Upper lobe of right lung (tissue), 1 donor: ENCODE data around the gene TBCCD1. TPM values are rescaled to one million over a fixed set of nuclear protein-coding genes. Genes with fewer than 3 reads are reported as not detected.

ENCODE experiments used
- ATAC-seq: fragments of 200-7000 bp; cut with Tn5 transposase; one replicate; pipeline ENCODE4 v1.9.1; 2020; ENCODE audit warnings: mild to moderate bottlenecking, moderate library complexity
- DNase-seq: peaks from one replicate; pipeline ENCODE4 v3.0.0-alpha.2; 2020
- H3K27ac ChIP-seq: fragments of 200-600 bp; one replicate; pipeline ENCODE4 v1.8.0; 2022
- H3K27me3 ChIP-seq: fragments of 200-600 bp; one replicate; pipeline ENCODE4 v1.8.0; 2022; ENCODE audit warnings: mild to moderate bottlenecking
- H3K36me3 ChIP-seq: fragments of 200-600 bp; one replicate; pipeline ENCODE4 v1.8.0; 2022
- H3K4me1 ChIP-seq: fragments of 200-600 bp; one replicate; pipeline ENCODE4 v1.8.0; 2022
- H3K4me3 ChIP-seq: fragments of 200-600 bp; one replicate; pipeline ENCODE4 v1.8.0; 2022; ENCODE audit warnings: mild to moderate bottlenecking
- H3K9me3 ChIP-seq: fragments of 200-600 bp; one replicate; pipeline ENCODE4 v1.8.0; 2022
- intact Hi-C: fragments of 100-400 bp; cut with DNase I; formaldehyde crosslinking; loops from one replicate; pipeline ENCODE4 v1.11.0; 2022
- total RNA-seq: library from RNA; stranded (reverse); fragmentation: NEBNext Ultra II Directional; extraction: Animal tissue kit (Norgen Biotek cat#: 25700); gene quantifications from one replicate; pipeline ENCODE4 v1.2.1, GENCODE V29; 2021
- TF ChIP-seq, protein P1 (sequence below): fragments of 200-600 bp; IDR thresholded peaks from one replicate; pipeline ENCODE4 v1.8.0; 2022; ENCODE audit warnings: antibody characterized with exemption
- donor health status: DM: no; HTN: yes; CAD: no; lungs with severe emphysema.

Gene TBCCD1
- total RNA-seq, 1 donor from 2014 or later: 11.3 TPM

DNA sequence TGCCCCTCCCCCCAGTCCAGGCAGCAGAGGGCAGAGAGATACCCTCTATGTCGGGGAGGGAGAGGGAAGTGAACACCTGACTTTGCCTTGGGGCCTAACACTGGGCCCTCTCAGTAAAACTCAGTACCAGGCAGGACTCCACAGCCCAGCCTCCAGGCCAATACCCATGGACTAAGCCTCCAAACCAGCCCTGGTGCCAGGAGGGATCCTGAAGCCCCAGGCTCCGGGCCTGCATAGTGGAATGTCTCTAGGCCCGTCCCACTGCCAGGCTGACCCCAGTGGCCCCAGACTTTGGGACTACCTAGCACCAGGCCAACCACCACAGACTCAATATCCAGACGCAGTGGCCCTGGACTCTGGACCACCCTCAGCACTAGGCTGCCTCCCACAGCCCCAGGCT lies 69.5 kb downstream of the TBCCD1 start:
- Histone ChIP-seq H3K9me3 (no peaks in the 10 kb centered on the region), H3K4me1 (no peaks in the 10 kb centered on the region), H3K4me3 (no peak overlapping the region), H3K27ac (no peak overlapping the region), H3K27me3 (no peaks in the 10 kb centered on the region), H3K36me3 (no peaks in the 10 kb centered on the region)
- DNase-seq (no peak), ATAC-seq (no peak)
- TF ChIP-seq, protein P1, sequence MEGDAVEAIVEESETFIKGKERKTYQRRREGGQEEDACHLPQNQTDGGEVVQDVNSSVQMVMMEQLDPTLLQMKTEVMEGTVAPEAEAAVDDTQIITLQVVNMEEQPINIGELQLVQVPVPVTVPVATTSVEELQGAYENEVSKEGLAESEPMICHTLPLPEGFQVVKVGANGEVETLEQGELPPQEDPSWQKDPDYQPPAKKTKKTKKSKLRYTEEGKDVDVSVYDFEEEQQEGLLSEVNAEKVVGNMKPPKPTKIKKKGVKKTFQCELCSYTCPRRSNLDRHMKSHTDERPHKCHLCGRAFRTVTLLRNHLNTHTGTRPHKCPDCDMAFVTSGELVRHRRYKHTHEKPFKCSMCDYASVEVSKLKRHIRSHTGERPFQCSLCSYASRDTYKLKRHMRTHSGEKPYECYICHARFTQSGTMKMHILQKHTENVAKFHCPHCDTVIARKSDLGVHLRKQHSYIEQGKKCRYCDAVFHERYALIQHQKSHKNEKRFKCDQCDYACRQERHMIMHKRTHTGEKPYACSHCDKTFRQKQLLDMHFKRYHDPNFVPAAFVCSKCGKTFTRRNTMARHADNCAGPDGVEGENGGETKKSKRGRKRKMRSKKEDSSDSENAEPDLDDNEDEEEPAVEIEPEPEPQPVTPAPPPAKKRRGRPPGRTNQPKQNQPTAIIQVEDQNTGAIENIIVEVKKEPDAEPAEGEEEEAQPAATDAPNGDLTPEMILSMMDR: no peak
- intact Hi-C loops: no loop called here

DNA sequence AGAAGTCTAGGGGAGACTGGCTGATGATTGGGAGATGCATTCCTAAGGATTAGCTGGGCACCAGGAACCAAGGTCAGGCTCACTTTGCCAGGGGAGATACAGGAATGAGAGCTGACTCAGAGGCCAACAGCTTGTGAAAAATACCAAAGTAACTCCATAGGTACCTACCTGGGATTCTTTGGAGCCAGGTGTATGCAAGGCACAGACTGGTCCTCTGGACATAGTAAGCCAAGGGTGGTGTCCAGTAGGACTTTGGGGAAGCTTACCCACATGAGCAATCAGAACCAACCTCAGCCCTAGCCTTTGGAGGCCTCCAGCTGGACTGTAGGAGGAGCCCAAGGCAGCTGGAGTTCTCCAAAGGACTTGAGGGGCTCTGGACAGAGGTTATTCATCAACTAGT lies 70.5 kb downstream of the TBCCD1 start:
- TF ChIP-seq, protein P1: no peak
- DNase-seq (no peak), ATAC-seq (no peak)
- Histone ChIP-seq H3K27ac (no peak overlapping the region), H3K9me3 (no peaks in the 10 kb centered on the region), H3K4me3 (no peak overlapping the region), H3K36me3 (no peaks in the 10 kb centered on the region), H3K27me3 (no peaks in the 10 kb centered on the region), H3K4me1 (no peaks in the 10 kb centered on the region)
- intact Hi-C loops: no loop called here

Other genes starting within 250 kb of the TBCCD1 start
- gene DGKG, start 205.1 kb downstream of the TBCCD1 start, total RNA-seq: 4.7 TPM
- gene CRYGS, start 23.0 kb downstream of the TBCCD1 start, total RNA-seq: 3.8 TPM
- 43.8 TPM for gene DNAJB11, start 3.4 kb upstream of the TBCCD1 start, total RNA-seq
- gene AHSG, start 45.7 kb upstream of the TBCCD1 start, total RNA-seq: not detected
- not detected for gene FETUB, start 73.1 kb upstream of the TBCCD1 start, total RNA-seq
- not detected for gene HRG, start 98.7 kb upstream of the TBCCD1 start, total RNA-seq
- 0.14 TPM for gene KNG1, start 150.0 kb upstream of the TBCCD1 start, total RNA-seq
- 405 TPM for gene EIF4A2, start 216.2 kb upstream of the TBCCD1 start, total RNA-seq
- gene RFC4, start 239.1 kb upstream of the TBCCD1 start, total RNA-seq: 8.3 TPM